Endothelial cell of umbilical vein (primary cell): Measurements from ENCODE around the gene TTC31.
"Not testable (repeated sequence)": the region's sequence is repeated elsewhere in the genome, so short reads cannot be mapped to it uniquely, and the experiment has no call there.

ENCODE experiments used
- CTCF ChIP-seq, 2 donors: IDR thresholded peaks; 1 replicate in 1 of 2; 2 replicates in 1 of 2; pipeline ENCODE4 v1.5.1; 2011; ENCODE audit warnings: low read length in 2 of 2, mild to moderate bottlenecking in 2 of 2, moderate library complexity in 2 of 2, control low read depth in 1 of 2, inconsistent platforms in 1 of 2, low read depth in 1 of 2; ENCODE audit not compliant: insufficient read depth in 1 of 2; ENCODE audit errors: extremely low read depth in 1 of 2
- POLR2A ChIP-seq: IDR thresholded peaks from 2 replicates; pipeline ENCODE4 v1.6.1; 2012; ENCODE audit warnings: low read depth, mild to moderate bottlenecking, control low read depth, low read length
- POLR2AphosphoS5 ChIP-seq: IDR thresholded peaks from 2 replicates; pipeline ENCODE4 v1.6.1; 2012; ENCODE audit warnings: low read depth, mild to moderate bottlenecking, control low read depth, low read length, moderate library complexity; ENCODE audit not compliant: insufficient read depth

- not testable (repeated sequence) for TF ChIP-seq POLR2A; POLR2AphosphoS5; CTCF (IDR thresholded peaks at IDR 0.05; ENCODE audit: extremely low read depth in 1 of 2, insufficient read depth in 1 of 2, low read depth in 1 of 2, low read length in 2 of 2)
These were observed 839 bp downstream of the TTC31 start for GRCh38 chr2:74483675-74484164.
